ENCODE measurements around the gene CARD9.

The CARD9 gene

DNA sequence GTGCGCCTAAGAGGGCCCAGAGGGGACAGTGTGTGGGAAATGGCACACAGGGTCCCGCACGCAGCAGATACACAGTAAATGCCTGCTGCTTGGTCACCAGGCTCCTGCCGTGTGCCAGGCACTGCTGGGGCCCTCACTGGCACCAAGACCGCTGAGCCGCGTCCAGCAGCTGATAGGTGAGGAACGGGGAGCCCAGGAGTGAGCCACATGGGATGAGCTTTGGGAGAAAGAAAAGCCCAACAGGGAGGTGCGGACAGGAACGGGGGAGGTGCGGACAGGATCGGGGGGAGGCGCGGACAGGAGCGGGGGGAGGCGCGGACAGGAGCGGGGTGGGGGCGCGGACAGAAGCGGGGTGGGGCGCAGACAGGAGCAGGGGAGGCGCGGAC is 29.6 kb downstream of the CARD9 start:
- H3K4me3 ChIP-seq (ENCODE audit: low read depth, low read length), result no peak overlapping the region
- no peak for TF ChIP-seq CTCF (IDR thresholded peaks at IDR 0.05; ENCODE audit: insufficient read depth, low read length, missing control alignments)
- ChIA-PET POLR2A (no interaction called here), CTCF (interaction anchor here (0.9 to 4.6 kb wide), 4 partner anchors 11 to 31 kb away, joined by 3 to 34 read pairs (median 6); partner anchors contain the start of gene DNLZ)
- DNase-seq (ENCODE audit: low read depth, low spot score), result no peak

- TF ChIP-seq CTCF (IDR thresholded peaks at IDR 0.05; ENCODE audit: insufficient read depth, low read length, missing control alignments), result no peak
- H3K4me3 ChIP-seq (ENCODE audit: low read depth, low read length), result no peak overlapping the region
- POLR2A ChIA-PET, result no interaction called here
- no peak for DNase-seq (ENCODE audit: low read depth, low spot score)
- CTCF ChIA-PET, result no interaction called here
Measured at GRCh38 chr9:136343121-136343883, 30.2 kb downstream of the CARD9 start.

DNA sequence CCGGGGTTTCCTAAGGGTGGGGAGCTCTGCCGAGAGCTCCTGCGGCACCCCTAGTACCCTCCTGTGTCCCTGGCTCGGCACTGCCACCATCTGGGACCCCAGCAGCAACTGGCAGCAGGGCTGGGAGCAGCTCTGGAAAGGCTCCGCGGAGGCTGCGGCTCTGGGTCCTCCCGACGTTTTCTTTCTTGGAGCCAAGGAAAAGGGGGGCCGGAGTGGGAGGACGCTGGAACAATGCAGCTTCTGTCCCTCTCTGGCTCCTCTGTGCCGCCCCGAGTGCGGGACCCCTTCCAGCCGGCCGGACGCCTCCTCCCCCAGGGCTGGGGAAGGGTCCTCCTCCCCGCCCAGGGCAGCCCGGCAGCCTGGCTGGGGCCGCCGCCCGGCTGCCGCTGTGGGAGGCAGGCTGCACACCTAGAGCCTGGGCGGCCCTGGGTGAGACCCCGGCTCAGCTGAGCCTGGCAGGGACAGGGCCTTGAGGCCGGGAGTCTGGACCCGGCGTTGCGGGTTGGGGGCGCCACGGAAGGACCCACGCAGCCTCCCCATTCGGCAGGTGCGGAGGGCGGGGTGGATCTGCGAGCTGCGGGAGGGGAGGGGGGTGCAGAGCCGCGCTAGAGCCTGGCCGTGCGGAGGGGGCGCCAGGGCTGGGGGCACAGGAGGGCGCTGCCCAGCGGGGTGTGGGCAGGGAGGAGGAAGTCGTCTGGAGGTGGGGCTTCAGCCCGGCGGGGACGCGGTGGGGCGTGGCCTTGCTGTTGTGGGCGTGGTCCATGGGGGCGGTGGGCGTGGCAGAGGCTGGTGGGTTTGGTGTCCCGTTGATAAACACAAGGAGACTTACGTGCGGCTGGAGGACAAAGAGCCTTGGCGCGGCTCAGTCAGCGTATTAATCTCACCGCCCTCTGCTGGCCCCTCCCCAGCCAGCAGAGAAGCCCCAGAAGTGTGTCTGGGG is 31.0 kb downstream of the CARD9 start:
- H3K4me3 ChIP-seq (ENCODE audit: low read depth, low read length), result no peak overlapping the region
- POLR2A ChIA-PET, result no interaction called here
- no peak for DNase-seq (ENCODE audit: low read depth, low spot score)
- no peak for TF ChIP-seq CTCF (IDR thresholded peaks at IDR 0.05; ENCODE audit: insufficient read depth, low read length, missing control alignments)
- CTCF ChIA-PET, result interaction anchor here (1.1 kb wide), 1 partner anchor 21 kb away, joined by 6 read pairs; the partner anchor contains the start of gene DNLZ

- DNase-seq (ENCODE audit: low read depth, low spot score), result no peak
- CTCF ChIA-PET, result interaction anchor here (1.1 kb wide), 1 partner anchor 22 kb away, joined by 6 read pairs; the partner anchor contains the start of gene DNLZ
- H3K4me3 ChIP-seq (ENCODE audit: low read depth, low read length), result no peak overlapping the region
- POLR2A ChIA-PET, result no interaction called here
- TF ChIP-seq CTCF (IDR thresholded peaks at IDR 0.05; ENCODE audit: insufficient read depth, low read length, missing control alignments), result no peak
Measured at GRCh38 chr9:136341769-136342168, 31.7 kb downstream of the CARD9 start.

GRCh38 chr9:136341042-136341655 is 32.3 kb downstream of the CARD9 start:
- TF ChIP-seq CTCF (IDR thresholded peaks at IDR 0.05; ENCODE audit: insufficient read depth, low read length, missing control alignments), result no peak
- ChIA-PET POLR2A (no interaction called here), CTCF (interaction anchor here (1.1 to 4.0 kb wide), 3 partner anchors 13 to 22 kb away, joined by 6 to 29 read pairs (median 9); partner anchors contain the start of genes DNLZ and GPSM1)
- no peak for DNase-seq (ENCODE audit: low read depth, low spot score)
- no peak overlapping the region for H3K4me3 ChIP-seq (ENCODE audit: low read depth, low read length)
